Measurements from ENCODE around the gene LACRT.

DNA sequence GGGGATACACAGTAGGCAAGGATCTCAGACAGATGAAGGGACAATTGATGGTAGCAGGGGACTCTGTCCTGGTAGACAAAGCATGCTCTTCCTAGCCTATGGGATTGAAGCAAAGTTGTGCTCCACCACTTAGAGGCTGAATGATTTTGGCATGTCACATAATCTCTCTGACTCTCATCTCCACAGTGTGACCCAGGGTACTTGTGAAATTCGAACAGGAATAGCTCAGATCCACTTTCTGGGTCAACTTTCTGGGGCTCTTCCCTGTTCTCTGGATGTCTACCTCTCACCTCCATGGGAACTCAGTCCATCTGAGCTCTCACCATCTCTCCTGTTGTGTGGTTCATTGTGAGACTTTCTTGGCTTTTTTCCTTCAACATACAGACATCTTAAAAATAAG, 15.1 kb upstream of the LACRT start:
- no peak for TF ChIP-seq POLR2AphosphoS5 (IDR thresholded peaks at IDR 0.05)
- no peak for TF ChIP-seq POLR2A (IDR thresholded peaks at IDR 0.05)

All from breast epithelium (tissue), 3 donors.